ENCODE data around the gene ZNF335.

ZNF335 gene

GRCh38 chr20:46014517-46015396 is 42.8 kb upstream of the ZNF335 start:
- no peak overlapping the region for H3K4me3 ChIP-seq (ENCODE audit: low read depth, low read length)
- DNase-seq (ENCODE audit: low read depth): no peak
- TF ChIP-seq CTCF (IDR thresholded peaks at IDR 0.05; ENCODE audit: low read depth, low read length, missing control alignments): no peak

- no peak overlapping the region for H3K4me3 ChIP-seq (ENCODE audit: low read depth, low read length)
- TF ChIP-seq CTCF (IDR thresholded peaks at IDR 0.05; ENCODE audit: low read depth, low read length, missing control alignments): peak; percentile 72
- DNase-seq (ENCODE audit: low read depth): no peak
These were observed 42.0 kb upstream of the ZNF335 start for GRCh38 chr20:46013829-46014516.

- no peak overlapping the region for H3K4me3 ChIP-seq (ENCODE audit: low read depth, low read length)
- no peak for DNase-seq (ENCODE audit: low read depth)
- TF ChIP-seq CTCF (IDR thresholded peaks at IDR 0.05; ENCODE audit: low read depth, low read length, missing control alignments): no peak
These were observed 41.4 kb upstream of the ZNF335 start for GRCh38 chr20:46013322-46013828.

- no peak for DNase-seq (ENCODE audit: low read depth)
- H3K4me3 ChIP-seq (ENCODE audit: low read depth, low read length): no peak overlapping the region
- TF ChIP-seq CTCF (IDR thresholded peaks at IDR 0.05; ENCODE audit: low read depth, low read length, missing control alignments): no peak
These were observed 40.9 kb upstream of the ZNF335 start for GRCh38 chr20:46012921-46013320.

- no peak for DNase-seq (ENCODE audit: low read depth)
- H3K4me3 ChIP-seq (ENCODE audit: low read depth, low read length): no peak overlapping the region
- TF ChIP-seq CTCF (IDR thresholded peaks at IDR 0.05; ENCODE audit: low read depth, low read length, missing control alignments): peak; percentile 58
These were observed 39.9 kb upstream of the ZNF335 start for GRCh38 chr20:46011631-46012482.

GRCh38 chr20:46010491-46011391 is 38.7 kb upstream of the ZNF335 start:
- no peak overlapping the region for H3K4me3 ChIP-seq (ENCODE audit: low read depth, low read length)
- no peak for TF ChIP-seq CTCF (IDR thresholded peaks at IDR 0.05; ENCODE audit: low read depth, low read length, missing control alignments)
- DNase-seq (ENCODE audit: low read depth): no peak

All from GM12864 (cell line).